Keratinocyte (primary cell): ENCODE data around the gene BMPR1B.

Experiments
- CTCF ChIP-seq, 3 experiments: IDR thresholded peaks in 1 of 3; conservative IDR thresholded peaks in 1 of 3; optimal IDR thresholded peaks in 1 of 3; 2 replicates in 2 of 3; 3 replicates in 1 of 3; pipeline versions ENCODE3 to v1.5.1; 2011; ENCODE audit warnings: low read length in 3 of 3, mild to moderate bottlenecking in 3 of 3, moderate library complexity in 2 of 3, control low read depth in 1 of 3, inconsistent platforms in 1 of 3; ENCODE audit not compliant: insufficient read depth in 2 of 3; ENCODE audit errors: extremely low read depth in 1 of 3
- EZH2 ChIP-seq: IDR thresholded peaks from one replicate; pipeline ENCODE4 v1.6.1; 2012; ENCODE audit warnings: inconsistent platforms, mild to moderate bottlenecking, low read length, moderate library complexity

GRCh38 chr4:94939791-94940519 lies 182.2 kb downstream of the BMPR1B start:
- TF ChIP-seq CTCF (optimal IDR thresholded peaks at IDR 0.05 in 1 of 3, IDR thresholded peaks at IDR 0.05 in 1 of 3, conservative IDR thresholded peaks at IDR 0.05 in 1 of 3; ENCODE audit: extremely low read depth in 1 of 3, insufficient read depth in 2 of 3, low read length in 3 of 3): no peak
- no peak for TF ChIP-seq EZH2
